GM19099 (cell line): Measurements from ENCODE around the gene UBE3C.

Experiments used
- POLR2A ChIP-seq: IDR thresholded peaks from 3 replicates; pipeline ENCODE4 v1.6.1; 2011; ENCODE audit warnings: low read depth; ENCODE audit not compliant: insufficient read length; ENCODE audit errors: extremely low read depth

Gene UBE3C

DNA sequence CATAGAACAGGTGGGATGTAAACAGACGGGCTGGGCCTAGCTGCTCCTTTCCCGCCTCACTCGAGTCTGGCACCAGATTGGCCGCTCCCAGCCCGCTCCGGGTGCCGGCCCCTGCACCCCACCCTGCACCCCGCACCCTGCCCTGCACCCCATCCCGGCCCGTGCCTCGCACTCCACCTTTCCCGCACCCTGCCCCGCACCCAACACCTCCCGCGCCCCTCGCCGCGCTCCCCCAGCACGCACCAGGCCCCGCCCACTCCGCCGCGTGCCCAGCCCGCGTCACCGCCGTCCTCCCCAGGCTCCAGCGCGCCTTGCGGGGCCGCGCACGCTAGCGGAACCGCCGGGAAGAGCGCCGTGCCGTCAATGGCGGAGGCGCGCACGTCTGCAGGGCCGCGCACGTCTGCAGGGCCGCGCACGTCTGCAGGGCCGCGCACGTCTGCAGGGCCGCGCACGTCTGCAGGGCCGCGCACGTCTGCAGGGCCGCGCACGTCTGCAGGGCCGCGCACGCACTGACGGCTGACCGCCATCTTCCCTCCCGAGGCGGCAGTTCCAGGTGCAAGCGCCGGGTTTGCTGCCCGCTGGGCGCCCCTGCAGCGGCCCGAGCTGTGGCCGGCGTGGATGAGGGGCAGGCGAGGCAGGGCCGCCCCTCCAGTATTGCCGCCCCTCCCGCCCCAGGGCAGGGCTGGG lies at the start of gene UBE3C:
TSS of gene UBE3C (plus strand) at position 503 of the 687 bp plus-strand sequence. CDS start 347 bp downstream, outside the sequence.
- TF ChIP-seq POLR2A: peak; percentile 72

DNA sequence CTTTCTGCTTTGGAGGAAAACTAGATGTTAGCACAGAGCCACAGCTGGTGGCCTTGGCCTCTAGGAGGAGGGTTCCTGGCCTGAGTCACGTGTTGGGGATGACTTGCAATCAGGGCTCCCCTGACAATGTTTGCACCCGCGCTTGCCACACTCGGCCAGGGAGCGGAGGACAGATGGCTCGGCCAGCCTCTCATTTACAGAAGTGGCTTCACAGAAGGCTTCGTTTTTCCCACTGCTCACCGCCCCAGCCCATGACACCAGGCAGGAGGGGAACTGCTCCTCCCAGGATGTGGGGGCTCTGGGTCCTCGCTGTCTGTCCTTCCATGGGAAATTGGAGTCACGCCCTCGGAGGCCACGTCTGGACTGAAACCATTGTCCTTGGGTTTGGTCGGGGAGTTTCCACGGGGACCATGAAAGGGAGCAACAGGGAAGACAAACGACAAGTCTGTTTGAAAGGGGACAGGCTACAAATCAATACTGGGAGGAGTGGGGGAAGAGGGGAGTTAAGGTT lies 49.6 kb upstream of the UBE3C start:
- no peak for TF ChIP-seq POLR2A

- TF ChIP-seq POLR2A: no peak
Measured at GRCh38 chr7:157090485-157091165, 48.1 kb upstream of the UBE3C start.

- no peak for TF ChIP-seq POLR2A
Measured at GRCh38 chr7:157096286-157097055, 42.3 kb upstream of the UBE3C start.

DNA sequence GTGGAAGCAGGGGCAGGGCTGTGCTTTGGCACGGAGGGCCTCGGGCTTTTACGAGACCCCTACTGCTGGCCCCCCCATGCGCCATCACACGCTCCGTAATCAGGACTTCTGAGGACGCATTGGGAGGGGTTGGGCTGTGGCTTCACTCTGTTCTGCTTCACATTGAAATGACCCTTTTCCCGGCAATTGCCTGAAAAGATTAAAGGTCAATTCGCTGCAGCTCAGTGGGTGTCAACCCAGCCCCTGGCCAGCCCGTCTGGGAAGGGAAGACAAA lies 41.7 kb upstream of the UBE3C start:
- TF ChIP-seq POLR2A: no peak

- TF ChIP-seq POLR2A: no peak
Measured at GRCh38 chr7:157097569-157097968, 41.2 kb upstream of the UBE3C start.

- TF ChIP-seq POLR2A: no peak
Measured at GRCh38 chr7:157111311-157111710, 27.4 kb upstream of the UBE3C start.

DNA sequence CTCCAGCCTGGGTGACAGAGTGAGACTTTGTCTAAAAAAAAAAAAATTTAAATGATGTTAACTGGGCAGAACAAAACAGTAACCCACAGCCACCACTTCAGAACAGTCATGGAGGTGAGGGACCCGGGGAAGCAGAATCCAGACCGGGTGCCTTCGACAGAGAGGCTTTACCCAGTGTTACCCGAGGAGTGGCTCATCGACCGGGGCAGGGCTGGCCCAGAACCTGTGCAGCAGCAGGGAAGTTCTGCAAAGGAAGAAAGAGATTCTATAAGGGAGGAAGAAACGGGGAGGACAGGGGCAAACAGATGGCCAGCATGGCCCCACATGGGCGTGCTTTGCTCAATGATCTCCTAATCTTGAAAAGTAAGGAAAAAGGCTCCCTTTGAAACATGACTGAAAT lies 26.0 kb upstream of the UBE3C start:
- TF ChIP-seq POLR2A: no peak

GRCh38 chr7:157113607-157114006 lies 25.1 kb upstream of the UBE3C start:
- TF ChIP-seq POLR2A: no peak

DNA sequence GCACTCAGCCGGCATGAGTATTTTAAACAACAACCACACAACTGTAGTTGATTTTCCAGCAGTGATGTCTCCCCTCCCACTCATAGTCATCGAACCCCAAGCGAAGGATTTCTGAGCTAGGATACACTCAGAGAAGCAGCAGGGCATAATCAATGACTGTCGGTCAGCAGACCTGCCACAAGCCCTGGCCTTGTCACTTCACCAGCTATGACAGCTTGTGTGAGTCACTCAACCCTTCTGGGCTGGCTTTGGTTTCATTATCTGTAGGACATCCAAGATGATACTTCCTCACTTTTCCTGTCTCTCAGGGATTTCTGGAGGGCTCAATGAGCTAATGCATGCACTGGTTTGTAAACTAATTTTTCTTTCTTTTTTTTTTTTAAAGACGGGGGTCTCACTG lies 22.0 kb upstream of the UBE3C start:
- no peak for TF ChIP-seq POLR2A

DNA sequence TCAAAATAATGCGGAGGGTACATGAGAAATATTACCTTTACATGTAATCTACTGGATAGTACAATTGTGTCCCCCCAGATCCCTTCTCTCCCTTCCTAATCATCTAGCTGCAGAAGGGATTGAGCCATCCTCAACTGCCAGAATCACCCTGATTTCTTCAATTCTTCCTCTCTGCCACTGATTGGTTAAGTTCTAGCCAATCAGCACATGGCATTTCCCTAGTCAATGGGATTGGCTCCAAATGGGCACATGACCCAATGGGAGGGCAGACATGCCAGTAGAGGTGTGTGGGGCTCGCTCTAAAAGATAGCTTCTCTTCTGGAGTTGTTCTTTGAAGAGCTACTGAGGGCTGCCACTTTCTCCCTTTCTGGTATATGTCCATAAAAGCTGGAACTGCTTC lies 20.9 kb upstream of the UBE3C start:
- TF ChIP-seq POLR2A: no peak

GRCh38 chr7:157120181-157120580 lies 18.5 kb upstream of the UBE3C start:
- TF ChIP-seq POLR2A: no peak

- no peak for TF ChIP-seq POLR2A
Measured at GRCh38 chr7:157121184-157121715, 17.5 kb upstream of the UBE3C start.

GRCh38 chr7:157122800-157123495 lies 15.8 kb upstream of the UBE3C start:
- TF ChIP-seq POLR2A: no peak

DNA sequence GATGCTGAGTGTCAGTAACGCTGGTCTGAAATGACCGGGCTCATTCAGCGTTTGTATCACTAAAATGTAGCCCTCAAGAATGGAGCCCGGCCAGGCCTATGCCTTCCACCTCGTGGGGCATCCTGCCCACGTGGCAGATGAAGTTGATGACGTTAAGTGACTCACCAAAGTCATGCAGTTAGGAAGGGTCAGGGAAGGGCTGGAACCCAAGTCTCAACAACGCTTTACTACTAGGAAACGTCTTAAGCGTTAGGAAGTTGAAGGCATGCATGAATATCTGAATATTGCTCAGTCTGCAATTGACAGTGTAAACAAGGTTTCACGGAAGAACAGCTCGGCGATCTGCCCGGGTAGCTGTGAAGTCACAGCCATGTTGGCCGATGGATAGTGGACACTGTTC lies 14.0 kb upstream of the UBE3C start:
- no peak for TF ChIP-seq POLR2A
